Stimulated activated CD4-positive, alpha-beta T cell treated with anti-CD3 and anti-CD28 coated beads, Interleukin-4, amount 100 ng/mL, for 48 hours (primary cell): Measurements from ENCODE around the gene IRX1.

Source experiments
- DNase-seq, 2 donors: peaks; one replicate each; pipeline ENCODE4 v3.0.0-alpha.2; 2020; ENCODE audit warnings: low read depth in 2 of 2

IRX1 gene

GRCh38 chr5:3595006-3595961 is at the start of gene IRX1:
Gene IRX1 (plus strand): TSS chr5:3595832. CDS start chr5:3596106, 274 bp downstream.
- no peak for DNase-seq

- no peak for DNase-seq
Measured at GRCh38 chr5:3546028-3546427, 49.6 kb upstream of the IRX1 start.

GRCh38 chr5:3564116-3564515 is 31.5 kb upstream of the IRX1 start:
- no peak for DNase-seq

- no peak for DNase-seq
Measured at GRCh38 chr5:3564827-3565518, 30.7 kb upstream of the IRX1 start.

GRCh38 chr5:3584724-3585531 is 10.7 kb upstream of the IRX1 start:
- no peak for DNase-seq

DNA sequence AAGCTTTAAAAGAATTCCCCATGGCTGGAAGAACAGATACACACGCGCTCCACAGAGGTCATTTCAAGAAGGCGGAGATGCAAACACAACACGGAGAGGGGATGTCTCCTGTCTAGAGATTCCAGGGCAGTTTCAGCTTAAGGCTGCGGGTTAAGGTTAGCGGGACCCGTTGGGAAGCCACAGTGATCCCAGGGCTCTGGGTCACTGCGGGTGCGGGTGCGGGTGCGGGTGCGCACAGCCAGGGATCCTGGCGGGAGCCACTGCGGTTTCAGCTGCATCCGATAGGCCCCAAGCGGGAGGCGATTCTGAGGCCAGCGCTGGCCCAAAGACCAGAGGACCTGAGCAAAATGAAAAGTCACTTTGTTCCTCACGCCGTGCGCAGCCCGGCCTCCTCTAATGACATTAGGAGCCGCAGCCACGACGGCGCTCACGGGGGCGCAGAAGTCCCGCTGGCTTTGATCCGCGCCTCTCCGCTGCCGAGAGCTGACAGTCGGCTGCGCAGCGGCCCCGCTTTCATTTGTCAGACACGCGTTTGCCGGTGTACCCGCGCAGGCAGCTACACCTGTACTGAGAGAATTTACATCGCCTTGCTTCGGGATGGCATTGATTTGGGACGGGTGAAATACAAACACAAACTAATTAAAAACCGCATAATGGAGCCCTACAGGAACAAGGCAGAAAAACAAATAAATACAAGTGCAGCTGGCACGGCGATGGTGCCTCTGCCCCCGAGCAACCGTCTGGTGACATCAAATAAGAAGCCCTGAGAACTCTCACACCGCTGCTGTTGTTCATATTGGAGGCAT is 5.3 kb upstream of the IRX1 start:
- DNase-seq = no peak

DNA sequence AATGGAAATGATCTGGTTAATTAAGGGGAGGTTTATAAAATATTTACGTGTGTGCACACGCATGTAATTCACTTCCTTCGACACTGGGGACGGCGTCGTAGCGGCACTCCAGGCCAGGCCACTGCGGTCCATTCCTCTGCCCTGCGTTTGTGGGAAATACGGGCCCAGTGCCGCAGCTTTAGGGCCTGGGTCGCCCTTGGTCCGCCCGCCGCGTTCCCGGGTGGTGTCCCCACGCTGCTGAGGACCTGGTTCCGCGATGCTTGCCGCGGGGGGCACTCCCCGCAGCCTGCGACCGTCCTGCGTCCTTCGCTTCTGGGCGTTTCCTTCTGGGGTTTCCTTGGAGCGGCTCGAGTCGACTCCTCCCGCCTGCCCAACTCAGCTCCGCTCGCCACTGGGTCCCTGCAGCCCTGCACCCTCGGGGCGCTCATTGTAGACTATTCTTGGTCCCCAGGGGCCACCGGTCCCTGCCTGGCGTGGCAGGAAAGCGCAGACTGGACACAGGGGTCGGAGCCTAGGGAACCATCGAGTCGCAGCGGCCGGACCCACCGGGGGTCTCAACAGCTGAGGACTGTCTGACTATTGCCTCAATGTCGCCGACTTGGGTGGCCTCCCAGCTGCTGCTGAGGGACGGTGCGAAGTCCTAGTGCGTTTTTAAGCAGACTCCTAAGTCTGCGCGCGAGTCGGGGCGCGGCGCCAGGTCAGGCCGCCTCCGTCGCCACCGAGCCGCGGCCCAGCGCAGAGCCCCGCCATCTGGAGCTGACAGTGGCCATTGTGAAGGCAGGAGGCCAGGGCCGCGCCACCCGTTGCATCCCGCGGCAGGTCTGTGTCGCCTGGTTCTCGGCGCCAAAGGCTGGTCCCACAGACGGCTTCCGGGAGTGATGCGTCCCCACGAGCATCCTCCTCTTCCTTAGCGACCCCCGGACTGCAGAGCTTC is 4.4 kb upstream of the IRX1 start:
- no peak for DNase-seq

DNA sequence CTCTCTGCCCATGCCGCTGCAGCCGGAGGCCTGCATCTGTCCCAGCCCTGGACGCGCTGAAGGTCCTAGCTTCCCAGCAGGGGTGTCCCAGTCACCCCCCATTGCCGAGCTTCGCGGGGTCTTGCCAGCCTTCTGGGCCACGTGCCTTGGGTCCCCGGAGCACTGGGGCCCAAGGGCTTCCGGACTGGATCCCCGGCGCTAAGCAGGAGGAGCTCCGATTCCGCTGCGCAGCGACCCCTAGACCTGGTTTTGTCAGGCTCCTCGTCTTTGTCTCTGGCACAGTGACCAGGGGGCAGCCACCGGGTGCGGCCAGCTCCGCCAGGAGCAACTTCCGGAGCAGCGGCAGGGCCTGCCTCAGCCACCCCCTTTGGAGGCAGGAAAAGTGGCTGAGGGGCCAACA is 3.3 kb upstream of the IRX1 start:
- no peak for DNase-seq

DNA sequence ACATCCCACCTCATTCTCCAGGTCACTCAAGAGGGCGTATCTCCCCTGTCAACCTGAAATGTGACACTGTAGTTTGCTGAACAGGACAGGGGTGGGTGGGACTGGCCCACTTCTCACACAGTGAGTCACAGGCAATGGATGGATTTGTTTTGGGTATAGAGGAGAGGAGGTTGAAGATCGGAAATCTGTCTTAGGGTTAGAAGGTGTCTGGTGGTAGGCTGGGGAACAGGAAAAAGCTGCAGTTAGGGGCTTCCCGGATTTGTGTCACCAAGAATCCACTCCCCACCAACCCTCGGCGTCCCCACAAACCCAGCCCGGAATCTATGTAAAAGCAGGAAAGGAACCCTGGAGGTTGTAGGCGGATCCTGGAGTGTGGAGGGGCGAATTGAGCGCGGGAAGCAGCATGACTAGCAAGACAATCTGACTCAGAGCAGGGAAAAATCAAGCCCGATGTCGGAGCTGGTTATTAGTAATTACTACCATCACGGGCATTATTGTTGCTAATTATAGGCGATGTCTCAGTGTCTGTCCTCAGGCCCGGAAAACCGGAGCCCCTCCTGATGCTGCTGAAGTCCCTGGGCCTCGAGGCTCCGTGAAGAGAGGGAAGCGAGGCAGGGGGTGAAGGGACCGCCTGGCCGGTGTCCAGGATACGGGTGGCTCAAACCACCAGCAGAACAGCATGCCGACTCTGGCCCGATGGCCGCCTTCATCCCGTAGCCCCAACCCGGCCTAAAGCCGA is 1.7 kb upstream of the IRX1 start:
- DNase-seq = no peak

GRCh38 chr5:3594510-3595005 is 1.1 kb upstream of the IRX1 start:
- no peak for DNase-seq

GRCh38 chr5:3596261-3596825 is 711 bp downstream of the IRX1 start:
- DNase-seq = no peak

GRCh38 chr5:3596857-3597166 is 1.2 kb downstream of the IRX1 start:
- DNase-seq = no peak

DNA sequence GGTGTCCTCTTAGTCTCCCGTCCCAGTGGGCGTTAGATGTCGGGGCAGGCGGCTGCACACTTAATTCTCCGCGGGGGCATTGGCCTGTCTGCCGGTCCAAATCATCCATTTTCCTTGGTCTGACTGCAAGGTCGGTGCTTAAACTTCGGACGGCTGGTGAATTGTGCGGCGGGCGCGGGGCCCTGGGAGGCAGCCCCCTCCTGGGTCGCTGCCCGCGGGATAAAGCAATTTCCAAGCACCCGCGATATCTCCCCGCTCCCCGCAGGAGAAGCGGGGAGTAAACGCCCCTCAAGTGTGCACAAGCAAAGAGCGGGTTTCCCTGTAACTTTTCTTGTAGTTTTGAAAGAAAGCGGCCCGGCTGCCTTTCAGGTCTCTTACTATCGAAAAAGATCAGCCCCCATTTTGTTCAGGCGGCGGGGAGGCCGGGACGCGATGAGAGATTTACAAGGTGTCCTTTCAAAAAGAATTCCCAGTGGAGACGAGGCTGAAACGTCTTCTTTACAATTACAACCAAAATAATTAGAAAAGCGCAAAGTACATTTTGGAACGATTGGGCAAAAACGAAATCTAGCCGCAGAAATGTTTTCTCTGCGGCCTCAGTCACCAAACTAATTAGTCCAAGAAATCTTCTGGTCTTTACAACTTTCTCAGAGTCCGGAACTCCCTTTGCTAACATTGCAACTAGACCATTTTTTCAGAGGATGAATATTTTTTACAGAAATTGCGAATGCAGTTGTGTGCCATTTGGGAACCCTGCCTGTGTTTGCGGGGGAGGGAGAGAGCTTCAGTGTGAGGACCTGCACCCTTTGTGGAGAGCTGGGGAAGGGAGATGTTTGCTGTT is 1.8 kb downstream of the IRX1 start:
- no peak for DNase-seq

DNA sequence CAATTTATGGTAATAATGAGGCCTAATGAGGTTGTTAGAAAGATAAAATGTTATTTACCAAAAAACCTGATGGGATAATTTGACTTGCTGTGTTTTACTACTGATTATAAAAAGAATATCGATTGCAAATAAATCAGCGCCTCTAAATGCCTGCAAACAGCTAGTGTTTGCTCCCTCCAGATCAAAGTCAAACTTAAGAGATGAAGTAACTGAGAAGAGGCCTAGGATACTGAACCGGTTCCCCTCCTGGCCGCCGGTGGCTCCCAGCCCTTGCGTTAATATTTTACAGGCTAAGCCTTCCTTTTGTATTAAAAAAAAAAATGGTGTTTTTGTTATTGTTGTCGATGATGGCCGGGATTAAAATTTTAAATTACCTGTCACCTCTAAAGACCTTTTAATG is 2.6 kb downstream of the IRX1 start:
- DNase-seq = no peak

DNA sequence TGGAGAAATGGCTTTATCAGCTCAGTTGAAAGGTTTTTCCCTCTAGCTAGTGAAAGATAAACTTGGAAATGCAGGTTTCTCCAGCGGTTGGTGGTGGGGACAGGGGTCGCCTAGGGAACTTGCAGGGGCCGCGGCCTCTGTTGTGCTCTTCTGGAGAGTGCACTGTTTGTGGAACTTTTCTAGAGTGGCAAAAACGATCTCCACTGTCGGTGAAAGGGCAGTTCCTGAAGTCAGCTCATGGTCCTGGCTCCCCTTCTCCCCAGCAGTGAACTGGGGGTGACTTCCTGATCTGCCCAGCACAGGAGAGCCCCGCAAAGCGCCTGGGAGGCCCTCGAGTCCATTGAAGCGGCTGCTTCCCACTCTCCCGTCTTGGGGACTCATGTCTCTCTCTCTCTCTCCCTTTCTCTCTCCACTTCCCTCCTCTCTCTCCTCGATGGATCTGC is 3.2 kb downstream of the IRX1 start:
- DNase-seq = no peak

DNA sequence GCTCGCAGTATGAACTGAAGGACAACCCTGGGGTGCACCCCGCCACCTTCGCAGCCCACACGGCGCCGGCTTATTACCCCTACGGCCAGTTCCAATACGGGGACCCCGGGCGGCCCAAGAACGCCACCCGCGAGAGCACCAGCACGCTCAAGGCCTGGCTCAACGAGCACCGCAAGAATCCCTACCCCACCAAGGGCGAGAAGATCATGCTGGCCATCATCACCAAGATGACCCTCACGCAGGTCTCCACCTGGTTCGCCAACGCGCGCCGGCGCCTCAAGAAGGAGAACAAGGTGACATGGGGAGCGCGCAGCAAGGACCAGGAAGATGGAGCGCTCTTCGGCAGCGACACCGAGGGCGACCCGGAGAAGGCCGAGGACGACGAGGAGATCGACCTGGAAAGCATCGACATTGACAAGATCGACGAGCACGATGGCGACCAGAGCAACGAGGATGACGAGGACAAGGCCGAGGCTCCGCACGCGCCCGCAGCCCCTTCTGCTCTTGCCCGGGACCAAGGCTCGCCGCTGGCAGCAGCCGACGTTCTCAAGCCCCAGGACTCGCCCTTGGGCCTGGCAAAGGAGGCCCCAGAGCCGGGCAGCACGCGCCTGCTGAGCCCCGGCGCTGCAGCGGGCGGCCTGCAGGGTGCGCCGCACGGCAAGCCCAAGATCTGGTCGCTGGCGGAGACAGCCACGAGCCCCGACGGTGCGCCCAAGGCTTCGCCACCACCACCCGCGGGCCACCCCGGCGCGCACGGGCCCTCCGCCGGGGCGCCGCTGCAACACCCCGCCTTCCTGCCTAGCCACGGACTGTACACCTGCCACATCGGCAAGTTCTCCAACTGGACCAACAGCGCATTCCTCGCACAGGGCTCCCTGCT is 3.8 kb downstream of the IRX1 start:
- no peak for DNase-seq
